ENCODE measurements around the gene SELENOS. TPM values are rescaled to one million over a fixed set of nuclear protein-coding genes. Genes with fewer than 3 reads are reported as not detected.

The SELENOS gene
- total and polyA plus RNA-seq, 9 of the 15 experiments (the other 6 are each of a cell fraction or from before 2014, with no cell fraction given) = 24.9 to 57.4 (median 47.9) TPM

DNA sequence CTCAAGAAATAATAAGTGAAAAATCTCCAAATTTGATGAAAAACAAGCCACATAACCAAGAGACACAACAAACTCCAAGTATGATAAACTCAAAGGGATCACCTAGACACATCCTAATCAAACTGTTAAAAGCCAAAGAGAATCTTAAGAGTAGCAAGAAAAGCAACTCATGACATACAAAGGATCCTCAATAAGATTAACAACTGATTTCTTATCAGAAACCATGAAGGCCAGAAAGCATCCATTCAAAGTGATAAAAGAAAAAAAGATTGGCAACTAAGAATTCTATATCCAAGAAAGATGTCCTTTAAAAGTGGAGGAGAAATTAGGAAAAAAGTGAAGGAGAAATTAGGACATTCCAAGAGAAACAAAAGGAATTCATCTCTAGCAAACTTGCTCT, 49.0 kb downstream of the SELENOS start:
- Histone ChIP-seq H3K4me3 (no peak overlapping the region), H3K4me1 (replicated peaks in 1 of 2; ENCODE audit: control insufficient read depth in 2 of 2, insufficient read depth in 2 of 2, low read length in 2 of 2) (peaks cover 2 to 4% of the 10 kb centered on the region in 2 experiments; a peak in 2 of 5 replicates), H3K79me2 (ENCODE audit: control insufficient read depth, insufficient read depth, low read length) (peaks cover 72% of the 10 kb centered on the region), H2AFZ (ENCODE audit: low read depth, low read length) (no peak overlapping the region), H4K20me1 (replicated peaks; ENCODE audit: control insufficient read depth, insufficient read depth, low read length) (no peaks in the 10 kb centered on the region), H3K9me1 (ENCODE audit: control insufficient read depth, insufficient read depth, low read length) (no peaks in the 10 kb centered on the region), H3K4me2 (ENCODE audit: insufficient read depth, low read length) (no peak overlapping the region), H3K36me3 (ENCODE audit: control insufficient read depth, insufficient read depth, low read length) (peaks cover 3% of the 10 kb centered on the region; the same call in 1 of the 3 replicates), H3K27me3 (ENCODE audit: control insufficient read depth in 2 of 2, insufficient read depth in 2 of 2, low read length in 2 of 2) (no peaks in the 10 kb centered on the region), H3K9ac (ENCODE audit: insufficient read depth in 1 of 2, low read depth in 2 of 2, low read length in 2 of 2) (no peak overlapping the region), H3K9me3 (replicated peaks; ENCODE audit: control insufficient read depth, insufficient read depth, low read depth, low read length) (no peaks in the 10 kb centered on the region; the same call in 1 of the 2 replicates), H3K27ac (ENCODE audit: extremely low read depth, low read depth, low read length) (no peak overlapping the region)
- ATAC-seq (no peak), FAIRE-seq (no peak), DNase-seq (ENCODE audit: extremely low read depth in 1 of 4, low spot score in 3 of 4) (no peak)
- intact Hi-C loops (cut with micrococcal nuclease) = no loop called here
- in situ Hi-C loops (cut with MboI) = no loop called here
- TF ChIP-seq CBX8 (IDR thresholded peaks at IDR 0.05; ENCODE audit: borderline replicate concordance, extremely low read depth, low read depth, low read length, poor library complexity, severe bottlenecking) = no peak
- POLR2A ChIA-PET = no interaction called here
- no TSS peak for BruUV-seq (replicated peaks)
- CTCF ChIA-PET (ENCODE audit: low intra/inter-chr PET ratio) = no interaction called here

DNA sequence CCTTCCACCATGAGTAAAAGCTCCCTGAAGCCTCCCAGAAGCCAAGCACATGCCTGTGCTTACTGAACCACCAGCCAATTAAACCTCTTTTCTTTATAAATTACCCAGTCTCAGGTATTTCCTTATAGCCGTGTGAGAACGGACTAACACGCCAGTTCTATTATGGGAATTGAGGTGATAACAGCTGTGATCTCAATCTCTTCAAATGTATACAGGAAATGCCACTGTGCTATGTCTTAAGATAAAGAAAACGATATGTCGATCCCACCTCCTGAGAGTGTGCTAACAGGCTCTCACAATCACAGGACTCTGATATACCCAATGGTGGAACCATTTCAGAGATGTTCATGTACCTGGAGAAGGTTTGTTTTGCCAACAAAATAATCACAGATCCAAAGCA, 51.6 kb downstream of the SELENOS start:
- no peaks in the 10 kb centered on the region; the same call in 1 of the 2 replicates for H3K9me3 ChIP-seq (replicated peaks; ENCODE audit: control insufficient read depth, insufficient read depth, low read depth, low read length)
- WGBS (ENCODE audit: insufficient coverage, low coverage, missing lambda C conversion rate) = 48% methylated on average over 5 of the region's 5 CpGs
- H3K4me2 ChIP-seq (ENCODE audit: insufficient read depth, low read length) = no peak overlapping the region
- no peak overlapping the region for H3K27ac ChIP-seq (ENCODE audit: extremely low read depth, low read depth, low read length)
- H3K36me3 ChIP-seq (ENCODE audit: control insufficient read depth, insufficient read depth, low read length) = no peaks in the 10 kb centered on the region; the same call in 2 of the 3 replicates
- no peaks in the 10 kb centered on the region for H3K27me3 ChIP-seq (ENCODE audit: control insufficient read depth in 2 of 2, insufficient read depth in 2 of 2, low read length in 2 of 2)
- H4K20me1 ChIP-seq (replicated peaks; ENCODE audit: control insufficient read depth, insufficient read depth, low read length) = 0 out of 2 replicates have a peak, but pooled peaks cover 4% of the 10 kb centered on the region
- POLR2A ChIA-PET = no interaction called here
- no peak overlapping the region for H3K4me3 ChIP-seq
- no peak overlapping the region for H2AFZ ChIP-seq (ENCODE audit: low read depth, low read length)
- FAIRE-seq (no peak), ATAC-seq (no peak), DNase-seq (ENCODE audit: extremely low read depth in 1 of 4, low spot score in 3 of 4) (no peak)
- H3K4me1 ChIP-seq (replicated peaks in 1 of 2; ENCODE audit: control insufficient read depth in 2 of 2, insufficient read depth in 2 of 2, low read length in 2 of 2) = peaks cover 2 to 4% of the 10 kb centered on the region in 2 experiments; a peak in 2 of 5 replicates
- no peak overlapping the region for H3K9ac ChIP-seq (ENCODE audit: insufficient read depth in 1 of 2, low read depth in 2 of 2, low read length in 2 of 2)
- no peaks in the 10 kb centered on the region for H3K9me1 ChIP-seq (ENCODE audit: control insufficient read depth, insufficient read depth, low read length)
- in situ Hi-C loops (cut with MboI) (no loop called here), intact Hi-C loops (cut with micrococcal nuclease) (no loop called here)
- H3K79me2 ChIP-seq (ENCODE audit: control insufficient read depth, insufficient read depth, low read length) = peaks cover 66% of the 10 kb centered on the region
- CTCF ChIA-PET (ENCODE audit: low intra/inter-chr PET ratio) = no interaction called here
- BruUV-seq (replicated peaks) = no TSS peak
- TF ChIP-seq NR2F6 (CRISPR knock-in tag; IDR thresholded peaks at IDR 0.05) (no peak), ZNF766 (CRISPR knock-in tag; conservative IDR thresholded peaks at IDR 0.05) (no peak), ZNF174 (CRISPR knock-in tag; IDR thresholded peaks at IDR 0.05) (no peak), RB1 (IDR thresholded peaks at IDR 0.05; ENCODE audit: low read depth) (no peak)
- TF ChIP-seq, protein P1, sequence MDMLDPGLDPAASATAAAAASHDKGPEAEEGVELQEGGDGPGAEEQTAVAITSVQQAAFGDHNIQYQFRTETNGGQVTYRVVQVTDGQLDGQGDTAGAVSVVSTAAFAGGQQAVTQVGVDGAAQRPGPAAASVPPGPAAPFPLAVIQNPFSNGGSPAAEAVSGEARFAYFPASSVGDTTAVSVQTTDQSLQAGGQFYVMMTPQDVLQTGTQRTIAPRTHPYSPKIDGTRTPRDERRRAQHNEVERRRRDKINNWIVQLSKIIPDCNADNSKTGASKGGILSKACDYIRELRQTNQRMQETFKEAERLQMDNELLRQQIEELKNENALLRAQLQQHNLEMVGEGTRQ (CRISPR knock-in tag; IDR thresholded peaks at IDR 0.05) = no peak

All from K562 (cell line).